Fibroblast of lung (primary cell): ENCODE measurements around the gene FALEC.

ENCODE experiments used
- CTCF ChIP-seq, 2 donors: IDR thresholded peaks in 1 of 2; conservative IDR thresholded peaks in 1 of 2; 1 replicate in 1 of 2; 2 replicates in 1 of 2; pipeline ENCODE4 v1.5.1; 2011 to 2012; ENCODE audit warnings: low read length in 2 of 2, control low read depth in 1 of 2, inconsistent platforms in 1 of 2, low read depth in 1 of 2, mild to moderate bottlenecking in 1 of 2
- EZH2 ChIP-seq: IDR thresholded peaks from 2 replicates; pipeline ENCODE4 v1.5.1; 2012; ENCODE audit warnings: low read length, control low read depth, mild to moderate bottlenecking; ENCODE audit errors: missing control alignments

DNA sequence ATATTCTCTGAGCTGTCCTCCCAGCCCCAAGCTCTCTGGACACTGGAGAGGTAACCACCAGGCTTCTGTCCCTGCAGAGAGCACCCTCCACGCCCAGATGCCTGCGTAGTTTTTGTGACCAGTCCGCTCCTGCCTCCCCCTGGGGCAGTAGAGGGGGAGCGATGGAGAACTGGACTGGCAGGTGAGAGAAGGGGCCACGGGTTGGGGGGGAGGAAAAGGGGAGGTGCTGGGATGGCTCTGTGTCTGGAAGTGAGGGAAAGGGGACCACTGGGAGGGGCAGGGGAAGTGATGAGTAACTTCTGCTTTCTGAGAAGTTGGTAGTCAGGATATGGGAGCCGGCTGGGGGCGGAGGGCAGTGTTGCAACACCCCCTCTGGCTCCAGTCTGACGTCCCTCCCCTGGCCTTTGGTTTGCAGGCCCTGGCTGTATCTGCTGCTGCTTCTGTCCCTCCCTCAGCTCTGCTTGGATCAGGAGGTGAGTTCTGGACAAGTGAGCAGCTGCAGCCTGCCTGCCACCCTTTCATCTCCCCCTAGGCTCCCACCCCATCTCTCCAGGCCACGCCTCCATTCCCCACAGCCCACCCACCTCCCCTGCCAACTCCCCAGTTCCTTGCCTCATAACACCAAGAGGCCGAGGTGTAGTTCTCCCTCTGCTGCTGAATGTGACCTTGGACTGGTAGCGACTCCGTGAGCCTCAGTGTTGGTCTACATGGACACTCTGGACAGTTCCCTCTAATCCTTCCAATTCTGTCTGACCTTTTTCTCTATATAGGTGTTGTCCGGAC, 36.8 kb downstream of the FALEC start:
- TF ChIP-seq CTCF (conservative IDR thresholded peaks at IDR 0.05 in 1 of 2, IDR thresholded peaks at IDR 0.05 in 1 of 2; ENCODE audit: low read depth in 1 of 2, low read length in 2 of 2), result no peak
- no peak for TF ChIP-seq EZH2
